Endothelial cell of umbilical vein (primary cell): ENCODE data around the gene ABCA1. TPM values are rescaled to one million over a fixed set of nuclear protein-coding genes. Genes with fewer than 3 reads are reported as not detected.

Experiments used
- BruUV-seq: library from RNA; stranded (reverse); fragments of 400-500 nt; replicated peaks from 2 replicates; lab custom pipeline; 2021; lab: Mats Ljungman, UMichigan
- CTCF ChIA-PET: fragments of 300-600, 350-600 bp; sonication (Branson Sonifier 250); formaldehyde crosslinking; loops from one replicate; lab custom pipeline; 2021; ENCODE audit warnings: antibody characterized with exemption, inconsistent platforms; lab: Charles Lee
- POLR2A ChIA-PET: fragments of 300-600, 350-600 bp; sonication (Branson Sonifier 250); formaldehyde crosslinking; loops from one replicate; lab custom pipeline; 2021; ENCODE audit warnings: antibody characterized with exemption, inconsistent platforms; lab: Charles Lee
- DNase-seq: peaks from one replicate; pipeline ENCODE4 v3.0.0-alpha.2; 2011; ENCODE audit warnings: low read depth, low spot score
- FAIRE-seq: peaks from 2 replicates; lab custom pipeline; 2011; peaks lifted over from hg19 to GRCh38; lab: Jason Lieb, UNC
- H2AFZ ChIP-seq: 2 replicates; pipeline ENCODE4 v1.6.0; 2012; ENCODE audit warnings: low read depth, low read length, control low read depth, inconsistent platforms
- H3K27ac ChIP-seq: 2 replicates; pipeline ENCODE4 v1.5.1; 2011; ENCODE audit warnings: low read depth, mild to moderate bottlenecking, control low read depth, low read length, moderate library complexity; ENCODE audit not compliant: insufficient read depth
- H3K27me3 ChIP-seq, 2 experiments: 2 replicates each; pipeline versions ENCODE4 v1.6.0 to v1.6.1; 2011; ENCODE audit warnings: low read length in 2 of 2, mixed read lengths in 1 of 2; ENCODE audit not compliant: control insufficient read depth in 2 of 2, insufficient read depth in 2 of 2
- H3K36me3 ChIP-seq, 2 experiments: 2 replicates in 1 of 2; 3 replicates in 1 of 2; pipeline ENCODE4 v1.5.1; 2011; ENCODE audit warnings: low read length in 2 of 2, mild to moderate bottlenecking in 1 of 2, moderate library complexity in 1 of 2; ENCODE audit not compliant: control insufficient read depth in 2 of 2, insufficient read depth in 2 of 2; ENCODE audit errors: extremely low read depth in 1 of 2
- H3K4me1 ChIP-seq: 3 replicates; pipeline ENCODE4 v1.5.1; 2011; ENCODE audit warnings: mild to moderate bottlenecking, low read length; ENCODE audit not compliant: control insufficient read depth, insufficient read depth; ENCODE audit errors: extremely low read depth
- H3K4me2 ChIP-seq: 2 replicates; pipeline ENCODE4 v1.6.1; 2011; ENCODE audit warnings: low read length, control low read depth, mixed read lengths; ENCODE audit not compliant: insufficient read depth
- H3K4me3 ChIP-seq, 3 experiments: fragments of 200-600 bp in 1 of 3; sonication (generic), shearing (Covaris generic) in 1 of 3; replicated peaks in 1 of 3; 2 replicates each; pipeline ENCODE4 v1.5.1; 2011 to 2016; ENCODE audit warnings: control low read depth in 3 of 3, low read length in 3 of 3, mild to moderate bottlenecking in 2 of 3, inconsistent platforms in 1 of 3, low read depth in 1 of 3, moderate library complexity in 1 of 3; ENCODE audit not compliant: insufficient read depth in 1 of 3
- H3K79me2 ChIP-seq: 2 replicates; pipeline ENCODE4 v1.6.0; 2012; ENCODE audit warnings: low read length, inconsistent platforms; ENCODE audit not compliant: control insufficient read depth, insufficient read depth
- H3K9ac ChIP-seq: replicated peaks from 2 replicates; pipeline ENCODE3; 2011; ENCODE audit warnings: low read length, control low read depth; ENCODE audit not compliant: insufficient read depth; ENCODE audit errors: extremely low read depth
- H3K9me1 ChIP-seq: replicated peaks from 3 replicates; pipeline ENCODE4 v1.6.0; 2011; ENCODE audit warnings: mild to moderate bottlenecking, low read length; ENCODE audit not compliant: control insufficient read depth, insufficient read depth; ENCODE audit errors: extremely low read depth
- H3K9me3 ChIP-seq: replicated peaks from 2 replicates; pipeline ENCODE4 v1.5.1; 2012; ENCODE audit warnings: low read length, inconsistent platforms; ENCODE audit not compliant: control insufficient read depth, insufficient read depth
- H4K20me1 ChIP-seq: replicated peaks from 2 replicates; pipeline ENCODE3; 2011; ENCODE audit warnings: mild to moderate bottlenecking, low read length; ENCODE audit not compliant: control insufficient read depth, insufficient read depth; ENCODE audit errors: extremely low read depth
- EZH2 ChIP-seq: IDR thresholded peaks from 2 replicates; pipeline ENCODE4 v1.6.1; 2012; ENCODE audit warnings: borderline replicate concordance, low read depth, mild to moderate bottlenecking, moderate library complexity, low read length, inconsistent platforms; ENCODE audit not compliant: severe bottlenecking
- FOS ChIP-seq: IDR thresholded peaks from 2 replicates; pipeline ENCODE4 v1.6.1; 2011; ENCODE audit warnings: mild to moderate bottlenecking, low read length, moderate library complexity, borderline replicate concordance; ENCODE audit not compliant: insufficient read depth
- GATA2 ChIP-seq: IDR thresholded peaks from 2 replicates; pipeline ENCODE4 v1.7.0; 2011; ENCODE audit warnings: low read depth, mild to moderate bottlenecking, moderate library complexity, mixed read lengths, low read length; ENCODE audit not compliant: insufficient read length, insufficient read depth
- JUN ChIP-seq: IDR thresholded peaks from 2 replicates; pipeline ENCODE4 v1.6.1; 2011; ENCODE audit warnings: borderline replicate concordance, low read depth; ENCODE audit not compliant: insufficient read length, insufficient read depth
- MYC ChIP-seq: IDR thresholded peaks from one replicate; pipeline ENCODE4 v1.6.1; 2011; ENCODE audit warnings: mild to moderate bottlenecking, low read depth, low read length
- POLR2A ChIP-seq: IDR thresholded peaks from 2 replicates; pipeline ENCODE4 v1.6.1; 2012; ENCODE audit warnings: low read depth, mild to moderate bottlenecking, control low read depth, low read length
- POLR2AphosphoS5 ChIP-seq: IDR thresholded peaks from 2 replicates; pipeline ENCODE4 v1.6.1; 2012; ENCODE audit warnings: low read depth, mild to moderate bottlenecking, control low read depth, low read length, moderate library complexity; ENCODE audit not compliant: insufficient read depth
- dilution Hi-C: fragments of 300-500 bp; cut with MboI; formaldehyde crosslinking; loops from one replicate; pipeline ENCODE4 v1.15.0; 2019; ENCODE audit warnings: low sequenced_read_pairs; ENCODE audit not compliant: extremely low pct_ligation_motif_present
- intact Hi-C: fragments of 100-400 bp; cut with micrococcal nuclease; formaldehyde crosslinking; loops from one replicate; pipeline ENCODE4 v1.10.0; 2022
- polyA plus RNA-seq, 4 experiments: library from polyadenylated mRNA; depleted of rRNA in 3 of 4; stranded (reverse) in 3 of 4; unstranded in 1 of 4; fragments of >200 nt; gene quantifications; 2 replicates each; pipeline versions ENCODE4 v1.2.1 to v1.2.3, GENCODE V29; 2011 to 2012; ENCODE audit warnings: missing spikeins in 1 of 4
- total RNA-seq: library from RNA; stranded (reverse); gene quantifications from 2 replicates; pipeline ENCODE4 v1.2.3, GENCODE V29; 2021
- TF ChIP-seq, protein P1 (sequence below), 2 donors: IDR thresholded peaks; 1 replicate in 1 of 2; 2 replicates in 1 of 2; pipeline ENCODE4 v1.5.1; 2011; ENCODE audit warnings: low read length in 2 of 2, mild to moderate bottlenecking in 2 of 2, moderate library complexity in 2 of 2, control low read depth in 1 of 2, inconsistent platforms in 1 of 2, low read depth in 1 of 2; ENCODE audit not compliant: insufficient read depth in 1 of 2; ENCODE audit errors: extremely low read depth in 1 of 2
- TF ChIP-seq, protein P2 (sequence below): IDR thresholded peaks from 2 replicates; pipeline ENCODE4 v1.6.1; 2011; ENCODE audit not compliant: insufficient read depth, insufficient read length

The ABCA1 gene
- total and polyA plus RNA-seq, 2 donors (not counting 3 experiments of a cell fraction or from before 2014, with no cell fraction given) = 2.4 to 9.8 TPM

DNA sequence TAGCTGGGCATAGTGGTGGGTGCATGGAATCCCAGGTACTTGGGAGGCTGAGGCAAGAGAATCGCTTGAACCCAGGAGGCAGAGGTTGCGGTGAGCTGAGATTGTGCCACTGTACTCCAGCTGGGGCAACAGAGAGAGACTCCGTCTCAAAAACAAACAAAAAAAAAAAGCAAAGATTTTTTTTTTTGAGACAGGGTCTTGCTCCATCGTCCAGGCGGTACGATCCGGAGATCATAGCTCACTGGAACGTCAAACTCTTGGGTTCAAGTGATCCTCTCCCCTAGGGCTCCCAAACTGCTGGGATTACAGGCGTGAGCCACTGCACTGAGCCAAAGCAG is 37.6 kb downstream of the ABCA1 start:
- Histone ChIP-seq H4K20me1 (no peaks in the 10 kb centered on the region), H3K36me3 (no peaks in the 10 kb centered on the region), H3K27ac (no peak overlapping the region), H2AFZ (no peak overlapping the region), H3K79me2 (no peaks in the 10 kb centered on the region), H3K4me2 (no peak overlapping the region), H3K9me3 (no peaks in the 10 kb centered on the region), H3K4me3 (no peak overlapping the region), H3K9ac (no peak overlapping the region), H3K9me1 (no peaks in the 10 kb centered on the region), H3K27me3 (no peaks in the 10 kb centered on the region), H3K4me1 (no peaks in the 10 kb centered on the region)
- dilution Hi-C loops (no loop called here), intact Hi-C loops (no loop called here)
- ChIA-PET POLR2A (no interaction called here), CTCF (interaction anchor here (0.6 kb wide), 1 partner anchor 10 kb away, joined by 3 read pairs; no protein-coding TSS in a partner anchor)
- no peak for DNase-seq
- no TSS peak for BruUV-seq
- FAIRE-seq = no peak
- TF ChIP-seq EZH2 = no peak
- TF ChIP-seq FOS = no peak
- TF ChIP-seq, protein P1, sequence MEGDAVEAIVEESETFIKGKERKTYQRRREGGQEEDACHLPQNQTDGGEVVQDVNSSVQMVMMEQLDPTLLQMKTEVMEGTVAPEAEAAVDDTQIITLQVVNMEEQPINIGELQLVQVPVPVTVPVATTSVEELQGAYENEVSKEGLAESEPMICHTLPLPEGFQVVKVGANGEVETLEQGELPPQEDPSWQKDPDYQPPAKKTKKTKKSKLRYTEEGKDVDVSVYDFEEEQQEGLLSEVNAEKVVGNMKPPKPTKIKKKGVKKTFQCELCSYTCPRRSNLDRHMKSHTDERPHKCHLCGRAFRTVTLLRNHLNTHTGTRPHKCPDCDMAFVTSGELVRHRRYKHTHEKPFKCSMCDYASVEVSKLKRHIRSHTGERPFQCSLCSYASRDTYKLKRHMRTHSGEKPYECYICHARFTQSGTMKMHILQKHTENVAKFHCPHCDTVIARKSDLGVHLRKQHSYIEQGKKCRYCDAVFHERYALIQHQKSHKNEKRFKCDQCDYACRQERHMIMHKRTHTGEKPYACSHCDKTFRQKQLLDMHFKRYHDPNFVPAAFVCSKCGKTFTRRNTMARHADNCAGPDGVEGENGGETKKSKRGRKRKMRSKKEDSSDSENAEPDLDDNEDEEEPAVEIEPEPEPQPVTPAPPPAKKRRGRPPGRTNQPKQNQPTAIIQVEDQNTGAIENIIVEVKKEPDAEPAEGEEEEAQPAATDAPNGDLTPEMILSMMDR (IDR thresholded peaks at IDR 0.05; ENCODE audit: extremely low read depth in 1 of 2, insufficient read depth in 1 of 2, low read depth in 1 of 2, low read length in 2 of 2) = no peak
- no peak for TF ChIP-seq JUN
- TF ChIP-seq MYC = no peak
- TF ChIP-seq GATA2 = no peak
- TF ChIP-seq, protein P2, sequence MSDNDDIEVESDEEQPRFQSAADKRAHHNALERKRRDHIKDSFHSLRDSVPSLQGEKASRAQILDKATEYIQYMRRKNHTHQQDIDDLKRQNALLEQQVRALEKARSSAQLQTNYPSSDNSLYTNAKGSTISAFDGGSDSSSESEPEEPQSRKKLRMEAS = no peak
- no peak for TF ChIP-seq POLR2AphosphoS5
- TF ChIP-seq POLR2A = no peak
